Suprapubic skin (tissue), 4 donors: ENCODE data around the gene C5orf47.

Experiments used
- CTCF ChIP-seq, 2 donors: fragments of 200-600 bp in 1 of 2; fragments of 450-650 bp in 1 of 2; sonication (generic) in 1 of 2; IDR thresholded peaks; one replicate each; pipeline ENCODE4 v1.5.1; 2016 to 2019; ENCODE audit warnings: antibody characterized with exemption in 2 of 2, mild to moderate bottlenecking in 1 of 2, moderate library complexity in 1 of 2
- EP300 ChIP-seq: sonication (generic); formaldehyde crosslinking; IDR thresholded peaks from one replicate; pipeline ENCODE4 v1.6.1; 2017; ENCODE audit warnings: antibody characterized with exemption
- POLR2A ChIP-seq, 2 donors: fragments of 450-650 bp; IDR thresholded peaks; one replicate each; pipeline ENCODE4 v1.6.1; 2017; ENCODE audit warnings: antibody characterized with exemption in 2 of 2, mild to moderate bottlenecking in 2 of 2, moderate library complexity in 2 of 2
- POLR2AphosphoS5 ChIP-seq, 3 donors: sonication (generic); formaldehyde crosslinking; IDR thresholded peaks; one replicate each; pipeline ENCODE4 v1.6.1; 2017; ENCODE audit warnings: antibody characterized with exemption in 3 of 3

- TF ChIP-seq CTCF (IDR thresholded peaks at IDR 0.05): no peak
- no peak for TF ChIP-seq POLR2A (IDR thresholded peaks at IDR 0.05)
- no peak for TF ChIP-seq EP300
- no peak for TF ChIP-seq POLR2AphosphoS5 (IDR thresholded peaks at IDR 0.05)
Observed at GRCh38 chr5:173946323-173946722, 42.6 kb upstream of the C5orf47 start.
